ENCODE measurements around the gene TSHZ2. TPM values are rescaled to one million over a fixed set of nuclear protein-coding genes. Genes with fewer than 3 reads are reported as not detected.

TSHZ2 gene
- total RNA-seq, 1 experiment from 2014 or later, result 0.07 TPM

DNA sequence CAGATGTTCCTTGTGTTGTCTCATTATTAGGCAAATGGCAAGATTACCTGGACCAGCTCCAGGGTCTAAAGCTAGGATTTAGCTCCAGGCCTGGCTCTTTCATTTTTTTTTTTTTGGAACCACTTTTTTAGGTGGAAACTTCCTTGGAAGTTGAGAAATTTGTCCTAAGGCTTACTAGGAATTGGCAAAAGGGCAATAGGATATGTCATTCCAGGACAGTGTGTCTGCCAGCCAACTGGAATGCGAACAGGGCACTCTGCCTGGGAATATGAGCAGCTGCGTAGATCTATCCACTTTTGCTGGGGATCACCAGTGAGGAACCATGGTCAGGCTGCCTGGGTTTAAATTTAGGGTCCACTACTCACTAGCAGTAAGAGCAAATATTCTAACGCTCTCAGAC lies 304.0 kb downstream of the TSHZ2 start:
- H3K9me3 ChIP-seq (ENCODE audit: control insufficient read depth in 1 of 2, insufficient read depth in 1 of 2, low read depth in 1 of 2, low read length in 2 of 2), result no peaks in the 10 kb centered on the region
- no peak overlapping the region for H3K9ac ChIP-seq (ENCODE audit: low read length)
- DNase-seq (ENCODE audit: low read depth, low spot score), result no peak
- no peaks in the 10 kb centered on the region for H3K36me3 ChIP-seq (ENCODE audit: control insufficient read depth in 1 of 2, insufficient read depth in 2 of 2, low read length in 2 of 2)
- intact Hi-C loops (cut with micrococcal nuclease), result no loop called here
- H3K79me2 ChIP-seq (ENCODE audit: insufficient read depth, low read length), result no peaks in the 10 kb centered on the region
- ChIA-PET RAD21 (ENCODE audit: low non-redundant PET in 1 of 2, low total read pairs in 2 of 2, uncharacterized antibody in 2 of 2, unreplicated experiment in 2 of 2) (no interaction called here), POLR2A (no interaction called here), CTCF (no interaction called here)
- H3K9me2 ChIP-seq (ENCODE audit: insufficient read depth), result no peaks in the 10 kb centered on the region
- no peak overlapping the region for H3K27ac ChIP-seq (ENCODE audit: low read depth, low read length)
- H3K27me3 ChIP-seq (ENCODE audit: insufficient read depth, low read length), result peaks cover 46% of the 10 kb centered on the region
- no TSS peak for BruUV-seq (replicated peaks)
- H3K4me2 ChIP-seq (ENCODE audit: low read length), result no peak overlapping the region
- ATAC-seq, result no peak
- H4K20me1 ChIP-seq (ENCODE audit: insufficient read depth), result no peaks in the 10 kb centered on the region
- TF ChIP-seq POLR2AphosphoS5 (IDR thresholded peaks at IDR 0.05; ENCODE audit: low read depth, low read length) (no peak), EZH2 (IDR thresholded peaks at IDR 0.05) (no peak), POLR2A (IDR thresholded peaks at IDR 0.05; ENCODE audit: borderline replicate concordance, extremely low read depth, insufficient read depth, insufficient read length) (no peak), TCF7L2 (IDR thresholded peaks at IDR 0.05; ENCODE audit: borderline replicate concordance, extremely low read depth, insufficient read depth, insufficient read length) (no peak), YY1 (IDR thresholded peaks at IDR 0.05; ENCODE audit: extremely low read depth, insufficient replicate concordance, low read depth, low read length) (no peak), ELF1 (IDR thresholded peaks at IDR 0.05; ENCODE audit: borderline replicate concordance, low read depth) (no peak), FOSL1 (IDR thresholded peaks at IDR 0.05; ENCODE audit: low read depth) (no peak), SP1 (IDR thresholded peaks at IDR 0.05; ENCODE audit: low read depth) (no peak), CBX3 (IDR thresholded peaks at IDR 0.05; ENCODE audit: low read depth) (no peak), SIN3A (IDR thresholded peaks at IDR 0.05; ENCODE audit: low read depth) (no peak), JUND (IDR thresholded peaks at IDR 0.05) (no peak), ZFX (IDR thresholded peaks at IDR 0.05) (no peak)
- TF ChIP-seq, protein P1, sequence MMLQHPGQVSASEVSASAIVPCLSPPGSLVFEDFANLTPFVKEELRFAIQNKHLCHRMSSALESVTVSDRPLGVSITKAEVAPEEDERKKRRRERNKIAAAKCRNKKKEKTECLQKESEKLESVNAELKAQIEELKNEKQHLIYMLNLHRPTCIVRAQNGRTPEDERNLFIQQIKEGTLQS (IDR thresholded peaks at IDR 0.05), result no peak
- TF ChIP-seq, protein P2, sequence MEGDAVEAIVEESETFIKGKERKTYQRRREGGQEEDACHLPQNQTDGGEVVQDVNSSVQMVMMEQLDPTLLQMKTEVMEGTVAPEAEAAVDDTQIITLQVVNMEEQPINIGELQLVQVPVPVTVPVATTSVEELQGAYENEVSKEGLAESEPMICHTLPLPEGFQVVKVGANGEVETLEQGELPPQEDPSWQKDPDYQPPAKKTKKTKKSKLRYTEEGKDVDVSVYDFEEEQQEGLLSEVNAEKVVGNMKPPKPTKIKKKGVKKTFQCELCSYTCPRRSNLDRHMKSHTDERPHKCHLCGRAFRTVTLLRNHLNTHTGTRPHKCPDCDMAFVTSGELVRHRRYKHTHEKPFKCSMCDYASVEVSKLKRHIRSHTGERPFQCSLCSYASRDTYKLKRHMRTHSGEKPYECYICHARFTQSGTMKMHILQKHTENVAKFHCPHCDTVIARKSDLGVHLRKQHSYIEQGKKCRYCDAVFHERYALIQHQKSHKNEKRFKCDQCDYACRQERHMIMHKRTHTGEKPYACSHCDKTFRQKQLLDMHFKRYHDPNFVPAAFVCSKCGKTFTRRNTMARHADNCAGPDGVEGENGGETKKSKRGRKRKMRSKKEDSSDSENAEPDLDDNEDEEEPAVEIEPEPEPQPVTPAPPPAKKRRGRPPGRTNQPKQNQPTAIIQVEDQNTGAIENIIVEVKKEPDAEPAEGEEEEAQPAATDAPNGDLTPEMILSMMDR (IDR thresholded peaks at IDR 0.05 in 2 of 3, conservative IDR thresholded peaks at IDR 0.05 in 1 of 3; ENCODE audit: borderline replicate concordance in 1 of 3, insufficient read depth in 1 of 3, low read depth in 2 of 3, low read length in 2 of 3), result no peak
- TF ChIP-seq, protein P3, sequence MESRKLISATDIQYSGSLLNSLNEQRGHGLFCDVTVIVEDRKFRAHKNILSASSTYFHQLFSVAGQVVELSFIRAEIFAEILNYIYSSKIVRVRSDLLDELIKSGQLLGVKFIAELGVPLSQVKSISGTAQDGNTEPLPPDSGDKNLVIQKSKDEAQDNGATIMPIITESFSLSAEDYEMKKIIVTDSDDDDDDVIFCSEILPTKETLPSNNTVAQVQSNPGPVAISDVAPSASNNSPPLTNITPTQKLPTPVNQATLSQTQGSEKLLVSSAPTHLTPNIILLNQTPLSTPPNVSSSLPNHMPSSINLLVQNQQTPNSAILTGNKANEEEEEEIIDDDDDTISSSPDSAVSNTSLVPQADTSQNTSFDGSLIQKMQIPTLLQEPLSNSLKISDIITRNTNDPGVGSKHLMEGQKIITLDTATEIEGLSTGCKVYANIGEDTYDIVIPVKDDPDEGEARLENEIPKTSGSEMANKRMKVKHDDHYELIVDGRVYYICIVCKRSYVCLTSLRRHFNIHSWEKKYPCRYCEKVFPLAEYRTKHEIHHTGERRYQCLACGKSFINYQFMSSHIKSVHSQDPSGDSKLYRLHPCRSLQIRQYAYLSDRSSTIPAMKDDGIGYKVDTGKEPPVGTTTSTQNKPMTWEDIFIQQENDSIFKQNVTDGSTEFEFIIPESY (IDR thresholded peaks at IDR 0.05; ENCODE audit: extremely low read depth, insufficient replicate concordance, low read length), result no peak
- H3K4me3 ChIP-seq (replicated peaks in 1 of 2; ENCODE audit: low read depth in 1 of 2, low read length in 2 of 2), result no peak overlapping the region
- no peak overlapping the region for H2AFZ ChIP-seq (ENCODE audit: low read depth, low read length, poor library complexity, severe bottlenecking)
- H3K4me1 ChIP-seq (ENCODE audit: control insufficient read depth in 1 of 2, insufficient read depth in 2 of 2, low read length in 2 of 2), result no peaks in the 10 kb centered on the region

All from HCT116 (cell line).